Measurements from ENCODE around the gene NSF. TPM values are rescaled to one million over a fixed set of nuclear protein-coding genes. Genes with fewer than 3 reads are reported as not detected.

The NSF gene
- total RNA-seq, 1 donor from 2014 or later: 36.1 TPM

DNA sequence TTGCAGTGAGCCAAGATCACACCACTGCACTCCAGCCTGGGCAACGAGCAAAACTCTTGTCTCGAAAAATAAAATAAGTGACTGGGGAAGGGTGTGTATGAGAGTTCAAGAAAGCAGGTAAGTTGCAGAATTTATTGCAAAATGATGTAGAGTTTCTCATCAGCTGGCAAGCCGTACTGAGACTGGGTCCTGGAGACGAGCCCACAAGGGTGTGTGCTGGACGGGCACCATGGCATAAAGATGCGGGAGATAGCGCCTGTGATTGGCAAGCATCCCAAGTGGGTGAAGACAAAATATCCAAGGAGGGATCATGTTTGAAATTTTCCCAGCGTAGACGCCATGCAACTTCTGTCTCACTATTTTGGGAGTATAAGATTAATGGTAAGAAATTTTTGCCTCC lies 168.7 kb downstream of the NSF start:
- intact Hi-C loops (cut with DNase I): no loop called here
- H3K9me3 ChIP-seq: no peaks in the 10 kb centered on the region
- TF ChIP-seq POLR2AphosphoS5 (IDR thresholded peaks at IDR 0.05; ENCODE audit: insufficient read depth in 1 of 2, low read depth in 1 of 2) (no peak), POLR2A (IDR thresholded peaks at IDR 0.05) (no peak)
- TF ChIP-seq, protein P1, sequence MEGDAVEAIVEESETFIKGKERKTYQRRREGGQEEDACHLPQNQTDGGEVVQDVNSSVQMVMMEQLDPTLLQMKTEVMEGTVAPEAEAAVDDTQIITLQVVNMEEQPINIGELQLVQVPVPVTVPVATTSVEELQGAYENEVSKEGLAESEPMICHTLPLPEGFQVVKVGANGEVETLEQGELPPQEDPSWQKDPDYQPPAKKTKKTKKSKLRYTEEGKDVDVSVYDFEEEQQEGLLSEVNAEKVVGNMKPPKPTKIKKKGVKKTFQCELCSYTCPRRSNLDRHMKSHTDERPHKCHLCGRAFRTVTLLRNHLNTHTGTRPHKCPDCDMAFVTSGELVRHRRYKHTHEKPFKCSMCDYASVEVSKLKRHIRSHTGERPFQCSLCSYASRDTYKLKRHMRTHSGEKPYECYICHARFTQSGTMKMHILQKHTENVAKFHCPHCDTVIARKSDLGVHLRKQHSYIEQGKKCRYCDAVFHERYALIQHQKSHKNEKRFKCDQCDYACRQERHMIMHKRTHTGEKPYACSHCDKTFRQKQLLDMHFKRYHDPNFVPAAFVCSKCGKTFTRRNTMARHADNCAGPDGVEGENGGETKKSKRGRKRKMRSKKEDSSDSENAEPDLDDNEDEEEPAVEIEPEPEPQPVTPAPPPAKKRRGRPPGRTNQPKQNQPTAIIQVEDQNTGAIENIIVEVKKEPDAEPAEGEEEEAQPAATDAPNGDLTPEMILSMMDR (IDR thresholded peaks at IDR 0.05): no peak
- no peak for DNase-seq (ENCODE audit: extremely low spot score in 2 of 2)
- H3K27ac ChIP-seq: no peak overlapping the region
- no peaks in the 10 kb centered on the region for H3K4me1 ChIP-seq
- peaks cover 0 to 4% of the 10 kb centered on the region in 2 donors for H3K36me3 ChIP-seq
- H3K4me3 ChIP-seq: no peak overlapping the region
- no peaks in the 10 kb centered on the region for H3K27me3 ChIP-seq

DNA sequence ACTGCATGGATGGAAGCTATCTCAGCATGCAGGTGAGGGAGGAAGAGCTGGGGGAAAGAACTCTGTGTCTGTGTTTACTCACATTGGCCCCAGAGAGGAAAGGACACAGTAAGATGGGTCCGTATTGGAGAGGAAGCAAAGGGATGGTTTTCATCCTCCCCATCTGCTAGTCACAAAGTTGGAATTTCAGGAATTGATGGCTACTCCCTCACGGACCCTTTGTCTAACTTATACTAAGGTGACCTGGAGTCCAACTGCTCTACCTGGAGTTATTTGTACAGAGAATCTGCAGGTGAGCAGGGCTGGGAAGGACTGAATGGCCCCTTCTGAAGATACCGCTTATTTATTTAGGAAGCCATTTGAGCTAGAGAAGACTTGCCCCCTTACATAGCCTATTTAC lies 172.9 kb downstream of the NSF start:
- H3K9me3 ChIP-seq: no peaks in the 10 kb centered on the region
- no peaks in the 10 kb centered on the region for H3K27me3 ChIP-seq
- no peaks in the 10 kb centered on the region for H3K36me3 ChIP-seq
- H3K4me3 ChIP-seq: no peak overlapping the region
- TF ChIP-seq POLR2A (IDR thresholded peaks at IDR 0.05) (no peak), POLR2AphosphoS5 (IDR thresholded peaks at IDR 0.05; ENCODE audit: insufficient read depth in 1 of 2, low read depth in 1 of 2) (no peak)
- TF ChIP-seq, protein P1 (IDR thresholded peaks at IDR 0.05): no peak
- DNase-seq (ENCODE audit: extremely low spot score in 2 of 2): no peak
- intact Hi-C loops (cut with DNase I): no loop called here
- no peaks in the 10 kb centered on the region for H3K4me1 ChIP-seq
- H3K27ac ChIP-seq: no peak overlapping the region

DNA sequence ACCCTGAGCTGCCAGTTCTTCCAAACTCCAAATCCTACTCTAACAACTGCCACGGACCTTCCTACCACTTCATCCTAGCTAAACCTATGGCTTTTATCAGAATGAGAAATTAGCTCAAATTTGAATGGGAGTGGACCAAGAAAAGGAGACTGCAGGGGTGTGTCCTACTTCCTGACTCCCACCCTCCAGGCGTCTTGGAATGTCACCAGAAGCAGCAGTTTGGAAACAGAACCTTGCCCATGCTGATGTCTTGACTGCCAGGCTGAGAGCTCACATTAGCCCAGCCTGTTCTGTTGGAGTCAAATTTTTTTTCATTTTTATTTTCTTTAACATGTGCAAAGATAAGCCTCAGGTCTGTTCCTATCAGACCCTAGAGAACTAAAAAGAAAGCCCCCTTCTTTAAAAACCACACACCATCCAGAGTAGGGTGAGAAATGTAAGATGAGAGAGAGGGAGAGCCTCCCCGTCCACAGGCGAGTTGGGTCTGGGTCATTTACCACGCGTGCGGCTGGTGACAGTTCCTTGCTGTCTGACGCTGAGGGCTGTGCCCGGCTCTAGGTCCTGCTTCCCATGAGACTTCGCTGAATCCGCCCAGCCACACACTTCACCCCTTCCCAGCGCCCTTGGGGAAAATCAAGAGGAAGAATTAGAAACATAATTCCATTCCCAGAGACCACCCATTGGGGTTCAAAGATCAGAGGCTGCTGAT lies 173.7 kb downstream of the NSF start:
- Histone ChIP-seq H3K36me3 (no peaks in the 10 kb centered on the region), H3K4me3 (no peak overlapping the region), H3K27ac (no peak overlapping the region), H3K9me3 (no peaks in the 10 kb centered on the region), H3K27me3 (no peaks in the 10 kb centered on the region), H3K4me1 (no peaks in the 10 kb centered on the region)
- intact Hi-C loops (cut with DNase I): no loop called here
- TF ChIP-seq POLR2AphosphoS5 (IDR thresholded peaks at IDR 0.05; ENCODE audit: insufficient read depth in 1 of 2, low read depth in 1 of 2) (no peak), POLR2A (IDR thresholded peaks at IDR 0.05) (no peak)
- TF ChIP-seq, protein P1 (IDR thresholded peaks at IDR 0.05): no peak
- DNase-seq (ENCODE audit: extremely low spot score in 2 of 2): no peak

DNA sequence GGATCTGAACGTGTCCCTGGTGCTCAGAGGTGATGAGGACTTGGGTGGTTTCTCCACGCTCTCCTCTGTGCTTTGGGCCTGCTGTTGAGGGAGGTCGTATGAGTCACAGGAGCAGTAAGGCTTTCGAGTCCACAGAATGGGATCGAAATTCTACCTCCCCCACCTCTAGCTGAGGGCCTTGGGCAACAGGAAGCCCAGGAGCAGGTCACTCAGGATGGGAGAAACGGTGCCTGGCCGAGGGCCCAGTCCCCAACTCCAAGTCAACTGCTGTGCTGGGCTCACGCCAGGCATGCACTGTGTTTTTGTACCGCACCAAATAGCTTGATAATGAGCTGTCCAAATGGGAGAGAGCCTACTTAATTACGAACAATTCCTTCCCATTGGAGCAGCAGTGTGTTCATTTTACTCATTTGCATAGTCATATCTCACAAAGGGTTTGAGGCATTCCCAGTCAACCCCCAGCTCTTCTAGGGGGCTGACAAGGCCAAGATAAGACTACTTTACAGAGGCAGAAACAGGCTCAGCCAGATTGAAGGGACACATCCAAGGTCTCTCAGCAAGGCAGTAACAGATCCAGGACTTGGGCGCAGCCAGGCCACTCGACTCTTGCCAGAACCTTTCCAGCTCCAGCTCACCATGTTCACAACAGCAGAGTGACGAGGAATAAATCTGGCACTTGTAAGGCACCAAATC lies 174.4 kb downstream of the NSF start:
- Histone ChIP-seq H3K4me3 (no peak overlapping the region), H3K4me1 (peaks cover 7% of the 10 kb centered on the region), H3K27me3 (no peaks in the 10 kb centered on the region), H3K27ac (no peak overlapping the region), H3K9me3 (no peaks in the 10 kb centered on the region), H3K36me3 (no peaks in the 10 kb centered on the region)
- DNase-seq (ENCODE audit: extremely low spot score in 2 of 2): no peak
- intact Hi-C loops (cut with DNase I): no loop called here
- TF ChIP-seq, protein P1 (IDR thresholded peaks at IDR 0.05): no peak
- no peak for TF ChIP-seq POLR2A (IDR thresholded peaks at IDR 0.05)
- TF ChIP-seq POLR2AphosphoS5 (IDR thresholded peaks at IDR 0.05; ENCODE audit: insufficient read depth in 1 of 2, low read depth in 1 of 2): no peak

DNA sequence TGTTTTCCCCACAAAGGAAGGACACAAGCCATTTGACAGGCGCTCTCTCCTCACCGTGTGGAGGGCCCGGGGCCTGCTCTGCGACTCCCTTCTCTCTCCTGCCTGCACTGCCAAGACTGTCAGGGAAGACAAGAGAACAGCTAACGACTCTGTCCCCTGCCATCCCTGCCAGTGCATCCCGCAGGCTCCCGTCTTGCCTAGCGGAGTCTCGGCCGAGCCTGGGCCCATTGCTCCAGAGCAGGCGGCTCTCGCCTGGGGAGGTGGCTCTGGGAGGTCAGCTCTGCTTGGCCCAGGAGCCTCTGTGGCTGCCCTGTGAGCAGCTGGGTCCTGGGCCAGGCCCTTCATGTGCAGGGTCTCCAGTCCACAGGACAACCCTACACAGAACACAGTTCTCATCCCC lies 175.0 kb downstream of the NSF start:
- intact Hi-C loops (cut with DNase I): no loop called here
- Histone ChIP-seq H3K27ac (no peak overlapping the region), H3K9me3 (no peaks in the 10 kb centered on the region), H3K36me3 (no peaks in the 10 kb centered on the region), H3K27me3 (no peaks in the 10 kb centered on the region), H3K4me3 (no peak overlapping the region), H3K4me1 (peaks cover 13% of the 10 kb centered on the region)
- TF ChIP-seq POLR2AphosphoS5 (IDR thresholded peaks at IDR 0.05; ENCODE audit: insufficient read depth in 1 of 2, low read depth in 1 of 2) (no peak), POLR2A (IDR thresholded peaks at IDR 0.05) (no peak)
- TF ChIP-seq, protein P1 (IDR thresholded peaks at IDR 0.05): no peak
- no peak for DNase-seq (ENCODE audit: extremely low spot score in 2 of 2)
